Measurements from ENCODE around the gene NR1D1.

Gene NR1D1

GRCh38 chr17:40098846-40099618 lies 1.4 kb downstream of the NR1D1 start:
- peak overlapping the region; percentile 82 for H3K9ac ChIP-seq (ENCODE audit: low read length)
- H3K27me3 ChIP-seq (ENCODE audit: control insufficient read depth, insufficient read depth, low read length), result no peaks in the 10 kb centered on the region
- peaks cover 70% of the 10 kb centered on the region for H3K4me1 ChIP-seq (ENCODE audit: control insufficient read depth, insufficient read depth, low read length)
- H3K36me3 ChIP-seq (ENCODE audit: control insufficient read depth, insufficient read depth, low read length), result peaks cover 26% of the 10 kb centered on the region
- peak overlapping the region; percentile 96 for H3K4me3 ChIP-seq (ENCODE audit: low read length)
- H3K9me3 ChIP-seq (ENCODE audit: control insufficient read depth, low read length), result no peaks in the 10 kb centered on the region

- peaks cover 34% of the 10 kb centered on the region for H3K36me3 ChIP-seq (ENCODE audit: control insufficient read depth, insufficient read depth, low read length)
- H3K4me1 ChIP-seq (ENCODE audit: control insufficient read depth, insufficient read depth, low read length), result peaks cover 70% of the 10 kb centered on the region
- H3K9ac ChIP-seq (ENCODE audit: low read length), result peak overlapping the region; percentile 74
- H3K9me3 ChIP-seq (ENCODE audit: control insufficient read depth, low read length), result no peaks in the 10 kb centered on the region
- H3K27me3 ChIP-seq (ENCODE audit: control insufficient read depth, insufficient read depth, low read length), result no peaks in the 10 kb centered on the region
- peak overlapping the region; percentile 53 for H3K4me3 ChIP-seq (ENCODE audit: low read length)
These were observed 2.2 kb downstream of the NR1D1 start for GRCh38 chr17:40097931-40098845.

GRCh38 chr17:40097087-40097486 lies 3.3 kb downstream of the NR1D1 start:
- H3K4me3 ChIP-seq (ENCODE audit: low read length), result no peak overlapping the region
- peaks cover 34% of the 10 kb centered on the region for H3K36me3 ChIP-seq (ENCODE audit: control insufficient read depth, insufficient read depth, low read length)
- no peaks in the 10 kb centered on the region for H3K9me3 ChIP-seq (ENCODE audit: control insufficient read depth, low read length)
- no peaks in the 10 kb centered on the region for H3K27me3 ChIP-seq (ENCODE audit: control insufficient read depth, insufficient read depth, low read length)
- peaks cover 65% of the 10 kb centered on the region for H3K4me1 ChIP-seq (ENCODE audit: control insufficient read depth, insufficient read depth, low read length)
- H3K9ac ChIP-seq (ENCODE audit: low read length), result peak overlapping the region; percentile 74

DNA sequence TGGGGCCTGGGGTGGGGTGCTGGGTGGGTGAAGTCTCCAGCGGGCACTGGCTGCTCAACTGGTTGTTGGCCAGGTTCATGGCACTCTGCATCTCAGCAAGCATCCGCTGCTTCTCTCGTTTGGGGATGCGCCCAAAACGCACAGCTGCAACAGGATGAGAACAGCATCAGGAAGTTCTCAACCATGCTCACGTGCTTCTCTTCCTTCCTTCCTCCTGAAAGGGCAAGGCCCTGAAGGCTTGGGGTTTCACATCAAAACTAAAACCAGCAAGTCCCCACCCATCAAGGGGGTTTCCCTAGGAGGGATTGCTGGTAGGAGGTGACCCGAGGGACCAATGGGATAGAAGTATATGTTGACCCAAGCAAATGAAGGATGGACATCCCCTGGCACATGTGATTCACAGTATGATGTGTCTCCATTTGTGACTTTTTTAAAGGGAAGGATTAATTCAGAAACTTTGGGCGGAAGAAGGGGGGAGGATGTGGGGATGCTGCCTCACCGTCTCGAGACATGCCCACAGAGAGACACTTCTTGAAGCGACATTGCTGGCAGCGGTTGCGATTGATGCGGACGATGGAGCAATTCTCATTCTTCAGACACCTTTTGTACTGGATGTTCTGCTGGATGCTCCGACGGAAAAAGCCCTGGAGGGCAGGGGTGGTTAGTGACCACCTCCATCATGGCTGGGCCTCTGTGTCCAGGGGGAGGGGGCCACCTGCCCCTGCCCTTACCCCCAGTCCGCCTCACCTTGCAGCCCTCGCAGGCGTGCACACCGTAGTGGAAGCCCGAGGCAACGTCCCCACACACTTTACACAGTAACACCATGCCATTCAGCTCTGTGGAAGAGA lies 4.2 kb downstream of the NR1D1 start:
- H3K4me1 ChIP-seq (ENCODE audit: control insufficient read depth, insufficient read depth, low read length), result peaks cover 56% of the 10 kb centered on the region
- H3K9ac ChIP-seq (ENCODE audit: low read length), result peak overlapping the region; percentile 26
- no peaks in the 10 kb centered on the region for H3K9me3 ChIP-seq (ENCODE audit: control insufficient read depth, low read length)
- H3K27me3 ChIP-seq (ENCODE audit: control insufficient read depth, insufficient read depth, low read length), result no peaks in the 10 kb centered on the region
- peaks cover 34% of the 10 kb centered on the region for H3K36me3 ChIP-seq (ENCODE audit: control insufficient read depth, insufficient read depth, low read length)
- no peak overlapping the region for H3K4me3 ChIP-seq (ENCODE audit: low read length)

GRCh38 chr17:40095351-40095943 lies 4.9 kb downstream of the NR1D1 start:
- Histone ChIP-seq H3K27me3 (ENCODE audit: control insufficient read depth, insufficient read depth, low read length) (no peaks in the 10 kb centered on the region), H3K9me3 (ENCODE audit: control insufficient read depth, low read length) (no peaks in the 10 kb centered on the region), H3K9ac (ENCODE audit: low read length) (peak overlapping the region; percentile 9), H3K4me3 (ENCODE audit: low read length) (no peak overlapping the region), H3K4me1 (ENCODE audit: control insufficient read depth, insufficient read depth, low read length) (peaks cover 49% of the 10 kb centered on the region), H3K36me3 (ENCODE audit: control insufficient read depth, insufficient read depth, low read length) (peaks cover 34% of the 10 kb centered on the region)

DNA sequence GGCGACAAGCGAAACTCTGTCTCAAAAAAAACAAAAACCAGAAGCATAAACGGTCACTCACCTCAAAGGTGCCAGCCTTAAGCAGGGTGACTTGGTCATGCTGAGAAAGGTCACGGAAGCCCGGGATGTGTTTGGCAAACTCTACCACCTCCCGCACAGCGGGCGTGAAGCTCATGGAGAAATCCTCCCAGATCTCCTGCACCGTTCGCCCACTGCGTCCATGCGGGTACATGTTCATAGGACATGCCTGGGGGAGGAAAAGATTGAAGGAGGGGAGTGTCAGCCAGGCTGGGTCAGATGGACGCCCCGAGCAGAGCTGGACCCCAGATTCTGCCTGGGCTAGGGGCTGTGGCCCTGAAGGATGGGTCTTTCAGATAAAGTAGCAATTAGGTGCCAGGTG lies 5.5 kb downstream of the NR1D1 start:
- Histone ChIP-seq H3K9ac (ENCODE audit: low read length) (no peak overlapping the region), H3K4me3 (ENCODE audit: low read length) (no peak overlapping the region), H3K9me3 (ENCODE audit: control insufficient read depth, low read length) (no peaks in the 10 kb centered on the region), H3K4me1 (ENCODE audit: control insufficient read depth, insufficient read depth, low read length) (peaks cover 49% of the 10 kb centered on the region), H3K36me3 (ENCODE audit: control insufficient read depth, insufficient read depth, low read length) (peaks cover 34% of the 10 kb centered on the region), H3K27me3 (ENCODE audit: control insufficient read depth, insufficient read depth, low read length) (no peaks in the 10 kb centered on the region)

DNA sequence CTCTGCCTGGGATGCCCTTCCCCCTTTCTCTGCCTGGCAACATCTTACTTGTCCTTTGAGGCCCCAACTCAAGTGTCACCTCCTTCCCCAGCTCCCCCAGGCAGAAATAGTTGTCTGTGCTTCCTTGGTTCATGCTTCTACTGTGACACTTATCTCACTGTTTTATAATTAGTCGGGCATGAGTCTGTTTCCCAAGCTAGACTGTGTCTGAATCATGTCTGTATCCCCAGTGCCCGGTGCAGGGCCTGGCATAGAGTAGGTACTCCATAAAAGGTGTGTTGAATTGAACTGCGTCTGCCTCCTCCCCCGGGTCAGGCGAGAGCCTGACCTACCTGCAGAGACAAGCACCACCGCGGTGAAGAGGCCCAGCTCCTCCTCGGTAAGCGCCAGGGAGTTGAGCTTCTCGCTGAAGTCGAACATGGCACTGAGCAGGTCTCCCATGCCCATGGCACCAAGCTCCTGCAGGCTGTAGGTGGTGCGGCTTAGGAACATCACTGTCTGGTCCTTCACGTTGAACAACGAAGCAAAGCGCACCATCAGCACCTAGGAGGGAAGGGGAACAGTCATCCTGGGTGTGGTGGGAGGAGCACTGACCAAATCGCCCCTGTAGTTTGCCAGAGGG lies 6.7 kb downstream of the NR1D1 start:
- no peak overlapping the region for H3K9ac ChIP-seq (ENCODE audit: low read length)
- H3K36me3 ChIP-seq (ENCODE audit: control insufficient read depth, insufficient read depth, low read length), result peaks cover 34% of the 10 kb centered on the region
- peaks cover 48% of the 10 kb centered on the region for H3K4me1 ChIP-seq (ENCODE audit: control insufficient read depth, insufficient read depth, low read length)

GRCh38 chr17:40093005-40093579 lies 7.3 kb downstream of the NR1D1 start:
- H3K36me3 ChIP-seq (ENCODE audit: control insufficient read depth, insufficient read depth, low read length), result peaks cover 40% of the 10 kb centered on the region
- H3K9ac ChIP-seq (ENCODE audit: low read length), result no peak overlapping the region
- no peaks in the 10 kb centered on the region for H3K27me3 ChIP-seq (ENCODE audit: control insufficient read depth, insufficient read depth, low read length)
- no peaks in the 10 kb centered on the region for H3K9me3 ChIP-seq (ENCODE audit: control insufficient read depth, low read length)
- no peak overlapping the region for H3K4me3 ChIP-seq (ENCODE audit: low read length)
- H3K4me1 ChIP-seq (ENCODE audit: control insufficient read depth, insufficient read depth, low read length), result peaks cover 42% of the 10 kb centered on the region

More for the DNA sequence above, 6.7 kb downstream of the NR1D1 start:
- Histone ChIP-seq H3K9me3 (ENCODE audit: control insufficient read depth, low read length) (no peaks in the 10 kb centered on the region), H3K27me3 (ENCODE audit: control insufficient read depth, insufficient read depth, low read length) (no peaks in the 10 kb centered on the region), H3K4me3 (ENCODE audit: low read length) (no peak overlapping the region)

DNA sequence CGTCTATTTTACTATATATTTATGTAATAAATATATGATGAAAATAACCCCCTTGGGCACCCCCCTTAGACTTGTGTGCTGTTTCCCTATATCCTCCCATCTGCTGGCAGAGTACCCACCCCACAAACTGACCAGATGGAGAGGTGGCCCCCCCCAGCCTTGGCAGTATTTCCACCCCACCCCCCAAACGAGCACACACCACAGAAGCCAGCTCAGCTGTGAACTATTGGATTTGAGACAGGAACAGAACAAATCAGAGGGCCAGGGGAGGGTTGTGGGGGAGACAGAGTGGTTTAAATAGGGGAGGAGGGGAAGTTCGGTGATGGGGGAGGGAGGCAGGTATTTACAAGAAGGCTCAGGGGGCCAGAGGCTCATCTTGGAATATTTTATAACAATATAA lies 7.8 kb downstream of the NR1D1 start:
- H3K9ac ChIP-seq (ENCODE audit: low read length), result no peak overlapping the region
- peaks cover 42% of the 10 kb centered on the region for H3K36me3 ChIP-seq (ENCODE audit: control insufficient read depth, insufficient read depth, low read length)
- no peaks in the 10 kb centered on the region for H3K9me3 ChIP-seq (ENCODE audit: control insufficient read depth, low read length)
- no peak overlapping the region for H3K4me3 ChIP-seq (ENCODE audit: low read length)
- no peaks in the 10 kb centered on the region for H3K27me3 ChIP-seq (ENCODE audit: control insufficient read depth, insufficient read depth, low read length)
- H3K4me1 ChIP-seq (ENCODE audit: control insufficient read depth, insufficient read depth, low read length), result peaks cover 37% of the 10 kb centered on the region

DNA sequence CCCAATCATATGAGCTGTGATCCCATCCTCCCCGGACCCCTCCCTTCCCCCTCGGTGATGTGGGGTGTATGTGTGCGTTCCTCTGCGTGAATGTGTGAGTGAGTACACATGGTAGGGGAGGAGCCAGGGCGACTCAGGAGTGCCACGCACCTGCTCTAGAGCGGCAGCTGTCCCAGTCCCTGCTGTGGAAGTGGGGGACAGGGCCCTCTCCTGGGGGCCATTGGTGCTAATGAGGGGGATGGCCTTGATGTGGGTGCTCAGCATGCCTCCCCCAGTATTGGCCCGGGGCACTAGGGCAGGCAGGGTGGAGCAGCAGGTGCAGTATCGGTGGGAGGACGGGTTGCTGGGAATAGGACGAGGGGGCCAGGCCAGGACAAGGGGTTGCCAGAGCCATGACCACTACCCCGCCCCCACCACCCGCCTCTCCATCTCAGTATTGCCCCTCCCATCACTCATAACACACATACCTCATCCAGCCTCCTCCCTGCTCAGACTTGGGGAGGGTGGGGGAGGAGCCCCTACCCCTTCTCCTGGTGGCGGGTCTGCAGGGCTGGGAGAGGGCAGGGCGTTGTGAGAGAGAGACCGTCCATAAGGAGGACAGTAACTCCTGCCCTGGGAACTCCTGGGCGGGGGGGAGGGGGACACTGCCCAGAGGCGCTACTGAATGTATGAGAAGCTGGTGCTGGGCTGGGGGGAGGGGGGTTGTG lies 8.5 kb downstream of the NR1D1 start:
- Histone ChIP-seq H3K36me3 (ENCODE audit: control insufficient read depth, insufficient read depth, low read length) (peaks cover 34% of the 10 kb centered on the region), H3K27me3 (ENCODE audit: control insufficient read depth, insufficient read depth, low read length) (no peaks in the 10 kb centered on the region), H3K9me3 (ENCODE audit: control insufficient read depth, low read length) (no peaks in the 10 kb centered on the region), H3K9ac (ENCODE audit: low read length) (no peak overlapping the region), H3K4me3 (ENCODE audit: low read length) (no peak overlapping the region), H3K4me1 (ENCODE audit: control insufficient read depth, insufficient read depth, low read length) (peaks cover 29% of the 10 kb centered on the region)
